Gastrocnemius medialis (tissue), 4 donors: ENCODE data around the gene GPC6. TPM values are rescaled to one million over a fixed set of nuclear protein-coding genes. Genes with fewer than 3 reads are reported as not detected.

Experiments
- ATAC-seq, 2 donors: fragments of 150-250 bp; one replicate each; pipeline ENCODE4 v1.9.1; 2016
- DNase-seq, 2 donors: peaks; one replicate each; pipeline ENCODE4 v3.0.0-alpha.2; 2019
- H3K27ac ChIP-seq, 4 donors: fragments of 200-600 bp; sonication (generic); 1 replicate in 1 of 4; 2 replicates in 3 of 4; pipeline ENCODE4 v1.5.1; 2016 to 2018; ENCODE audit warnings: mild to moderate bottlenecking in 2 of 4, moderate library complexity in 1 of 4
- H3K27me3 ChIP-seq, 3 donors: fragments of 200-600 bp; sonication (generic) in 2 of 3; 1 replicate in 1 of 3; 2 replicates in 2 of 3; pipeline versions ENCODE4 v1.5.1 to v1.6.0; 2016 to 2019; ENCODE audit warnings: mild to moderate bottlenecking in 1 of 3, moderate library complexity in 1 of 3
- H3K36me3 ChIP-seq, 2 donors: fragments of 200-600 bp; sonication (generic) in 1 of 2; one replicate each; pipeline ENCODE4 v1.5.1; 2017 to 2018
- H3K4me1 ChIP-seq, 2 donors: fragments of 200-600 bp; sonication (generic) in 1 of 2; one replicate each; pipeline ENCODE4 v1.5.1; 2016 to 2017; ENCODE audit warnings: mild to moderate bottlenecking in 2 of 2
- H3K4me3 ChIP-seq, 4 donors: fragments of 200-600 bp; sonication (generic) in 3 of 4; 1 replicate in 1 of 4; 2 replicates in 3 of 4; pipeline ENCODE4 v1.5.1; 2016 to 2019; ENCODE audit warnings: mild to moderate bottlenecking in 2 of 4
- H3K9me3 ChIP-seq, 3 donors: fragments of 200-600 bp; sonication (generic) in 2 of 3; 1 replicate in 1 of 3; 2 replicates in 2 of 3; pipeline ENCODE4 v1.5.1; 2016 to 2019
- CTCF ChIP-seq, 5 experiments: fragments of 450-650 bp in 3 of 5; fragments of 200-600 bp in 2 of 5; sonication (generic) in 2 of 5; IDR thresholded peaks in 4 of 5; conservative IDR thresholded peaks in 1 of 5; 1 replicate in 4 of 5; 2 replicates in 1 of 5; pipeline ENCODE4 v1.5.1; 2016 to 2019; ENCODE audit warnings: antibody characterized with exemption in 5 of 5, mild to moderate bottlenecking in 3 of 5, moderate library complexity in 3 of 5
- POLR2A ChIP-seq, 2 donors: fragments of 450-650 bp; IDR thresholded peaks; one replicate each; pipeline ENCODE4 v1.6.1; 2017; ENCODE audit warnings: antibody characterized with exemption in 2 of 2, mild to moderate bottlenecking in 2 of 2, moderate library complexity in 2 of 2
- in situ Hi-C, 4 donors: fragments of 200-750 bp; cut with MboI; loops; one replicate each; pipeline versions ENCODE4 v1.15.0 to v1.8.0; 2017; ENCODE audit warnings: low sequenced_read_pairs in 4 of 4
- intact Hi-C: fragments of 100-400 bp; cut with DNase I; formaldehyde crosslinking; loops from one replicate; pipeline ENCODE4 v1.15.1; 2023; ENCODE audit warnings: low total_unique reads
- total RNA-seq, 4 donors: library from RNA; depleted of rRNA; stranded (reverse); fragments of >200 nt; gene quantifications; one replicate each; pipeline versions ENCODE4 v1.1.0 to v1.2.3, GENCODE V29; 2016

The GPC6 gene
- total RNA-seq, 4 donors from 2014 or later: 0.47 to 0.88 (median 0.59) TPM

DNA sequence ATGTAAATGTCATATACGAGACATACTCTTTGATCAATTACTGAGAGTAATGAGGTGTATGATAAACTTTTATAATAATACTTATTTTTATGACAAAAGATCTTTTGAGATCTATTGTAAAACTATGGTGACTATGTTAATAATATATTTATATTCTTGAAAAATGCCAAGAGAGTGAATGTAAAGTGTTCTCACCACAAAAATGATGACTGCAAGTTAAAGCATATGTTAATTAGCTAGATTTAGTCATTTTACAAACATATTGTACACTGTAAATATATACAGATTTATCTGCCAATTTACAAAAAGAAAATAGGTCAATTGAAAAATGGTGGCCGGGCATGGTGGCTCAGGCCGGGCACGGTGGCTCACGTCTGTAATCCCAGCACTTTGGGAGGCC is 81.0 kb downstream of the GPC6 start:
- Histone ChIP-seq H3K9me3 (no peaks in the 10 kb centered on the region), H3K4me3 (no peak overlapping the region), H3K36me3 (no peaks in the 10 kb centered on the region), H3K27ac (no peak overlapping the region), H3K27me3 (no peaks in the 10 kb centered on the region), H3K4me1 (no peaks in the 10 kb centered on the region)
- TF ChIP-seq CTCF (IDR thresholded peaks at IDR 0.05 in 4 of 5, conservative IDR thresholded peaks at IDR 0.05 in 1 of 5): no peak
- TF ChIP-seq POLR2A (IDR thresholded peaks at IDR 0.05): no peak
- in situ Hi-C loops (no loop called here), intact Hi-C loops (no loop called here)
- no peak for DNase-seq
- no peak for ATAC-seq

DNA sequence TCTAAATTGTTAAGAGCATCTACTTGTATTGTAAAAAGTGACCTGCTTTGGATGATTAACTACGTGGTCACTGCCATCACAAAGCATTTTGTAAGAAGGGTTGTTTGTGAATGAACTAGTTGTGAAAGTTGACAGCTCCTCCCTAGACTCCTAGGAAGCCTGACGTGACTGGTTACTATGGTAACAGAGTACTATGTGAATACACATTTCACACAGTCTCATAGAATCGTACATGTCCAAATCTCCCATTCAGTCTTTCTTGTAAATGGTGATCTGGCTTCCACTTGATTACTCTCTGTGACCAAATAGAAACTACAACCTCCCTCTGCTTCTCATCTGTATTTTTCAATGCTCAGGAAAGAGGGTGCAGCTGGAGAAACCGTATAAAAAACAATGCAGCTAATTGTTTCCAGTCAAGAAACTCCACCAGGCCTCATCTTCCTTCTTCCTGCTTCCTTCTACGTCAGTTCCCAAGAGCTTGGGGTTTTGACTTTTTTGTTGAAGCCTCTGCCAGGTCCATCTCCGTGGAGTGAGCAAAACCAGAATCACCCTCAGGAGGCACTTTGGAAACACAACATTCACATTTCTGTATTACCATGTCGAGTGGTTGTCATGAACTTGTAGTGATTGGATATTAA is 83.4 kb downstream of the GPC6 start:
- Histone ChIP-seq H3K36me3 (no peaks in the 10 kb centered on the region), H3K9me3 (no peaks in the 10 kb centered on the region), H3K4me3 (no peak overlapping the region), H3K4me1 (no peaks in the 10 kb centered on the region), H3K27me3 (no peaks in the 10 kb centered on the region), H3K27ac (no peak overlapping the region)
- DNase-seq: no peak
- intact Hi-C loops (no loop called here), in situ Hi-C loops (no loop called here)
- ATAC-seq: no peak
- TF ChIP-seq CTCF (IDR thresholded peaks at IDR 0.05 in 4 of 5, conservative IDR thresholded peaks at IDR 0.05 in 1 of 5) (no peak), POLR2A (IDR thresholded peaks at IDR 0.05) (no peak)

DNA sequence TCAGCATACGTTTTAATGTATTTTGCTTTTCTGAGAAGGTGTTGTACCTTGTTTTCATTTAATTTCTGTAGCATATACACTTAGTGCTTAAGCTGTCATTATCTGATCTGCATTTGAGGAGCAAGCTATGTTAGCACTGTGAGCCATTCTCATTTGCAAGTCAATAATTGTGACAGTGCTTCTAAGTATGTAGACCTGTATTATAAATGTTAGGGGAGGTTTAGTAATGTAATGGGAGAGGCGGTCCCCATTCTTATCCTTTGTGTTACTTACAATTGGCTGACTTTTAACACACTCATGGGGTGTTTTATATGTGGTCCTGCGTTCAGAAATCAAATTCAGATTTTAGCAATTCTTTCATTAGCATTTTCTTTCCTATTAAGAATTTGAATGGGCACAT is 90.2 kb downstream of the GPC6 start:
- in situ Hi-C loops (no loop called here), intact Hi-C loops (no loop called here)
- ATAC-seq (no peak), DNase-seq (no peak)
- Histone ChIP-seq H3K27me3 (no peaks in the 10 kb centered on the region), H3K4me1 (no peaks in the 10 kb centered on the region), H3K36me3 (no peaks in the 10 kb centered on the region), H3K4me3 (no peak overlapping the region), H3K27ac (no peak overlapping the region), H3K9me3 (no peaks in the 10 kb centered on the region)
- no peak for TF ChIP-seq CTCF (IDR thresholded peaks at IDR 0.05 in 4 of 5, conservative IDR thresholded peaks at IDR 0.05 in 1 of 5)
- no peak for TF ChIP-seq POLR2A (IDR thresholded peaks at IDR 0.05)

GRCh38 chr13:93318534-93319254 is 92.1 kb downstream of the GPC6 start:
- no peak overlapping the region for H3K4me3 ChIP-seq
- H3K4me1 ChIP-seq: no peaks in the 10 kb centered on the region
- TF ChIP-seq POLR2A (IDR thresholded peaks at IDR 0.05) (no peak), CTCF (IDR thresholded peaks at IDR 0.05 in 4 of 5, conservative IDR thresholded peaks at IDR 0.05 in 1 of 5) (no peak)
- in situ Hi-C loops (no loop called here), intact Hi-C loops (no loop called here)
- H3K27me3 ChIP-seq: no peaks in the 10 kb centered on the region
- H3K9me3 ChIP-seq: no peaks in the 10 kb centered on the region
- DNase-seq (no peak), ATAC-seq (no peak)
- no peak overlapping the region for H3K27ac ChIP-seq
- H3K36me3 ChIP-seq: no peaks in the 10 kb centered on the region
